HG02642 (cell line): ENCODE measurements around the gene IL34.
"Not testable (repeated sequence)": the region's sequence is repeated elsewhere in the genome, so short reads cannot be mapped to it uniquely, and the experiment has no call there.

Experiments
- ATAC-seq: cut with Tn5 transposase; IDR thresholded peaks from one replicate; pipeline ENCODE4 v1.9.1; 2021; ENCODE audit warnings: mild to moderate bottlenecking; ENCODE audit not compliant: unreplicated experiment, poor library complexity

IL34 gene

GRCh38 chr16:70630960-70631745 lies 15.2 kb upstream of the IL34 start:
- ATAC-seq, result no peak

GRCh38 chr16:70632273-70632672 lies 14.1 kb upstream of the IL34 start:
- no peak for ATAC-seq

GRCh38 chr16:70633617-70634016 lies 12.7 kb upstream of the IL34 start:
- ATAC-seq, result not testable (repeated sequence)

GRCh38 chr16:70634861-70635260 lies 11.5 kb upstream of the IL34 start:
- no peak for ATAC-seq

GRCh38 chr16:70635336-70636016 lies 10.9 kb upstream of the IL34 start:
- no peak for ATAC-seq

- ATAC-seq, result no peak
These were observed 7.3 kb upstream of the IL34 start for GRCh38 chr16:70638814-70639792.

- no peak for ATAC-seq
These were observed 3.7 kb upstream of the IL34 start for GRCh38 chr16:70642633-70643032.

- ATAC-seq, result not testable (repeated sequence)
These were observed 3.1 kb upstream of the IL34 start for GRCh38 chr16:70643264-70643663.

GRCh38 chr16:70644763-70645597 lies 1.4 kb upstream of the IL34 start:
- no peak for ATAC-seq

GRCh38 chr16:70647441-70648359 lies 1.3 kb downstream of the IL34 start:
- ATAC-seq, result no peak

- ATAC-seq, result no peak
These were observed 2.2 kb downstream of the IL34 start for GRCh38 chr16:70648606-70649005.

- ATAC-seq, result no peak
These were observed 2.9 kb downstream of the IL34 start for GRCh38 chr16:70649300-70649699.

- no peak for ATAC-seq
These were observed 3.9 kb downstream of the IL34 start for GRCh38 chr16:70650216-70650615.

- no peak for ATAC-seq
These were observed 5.2 kb downstream of the IL34 start for GRCh38 chr16:70651524-70651923.

- ATAC-seq, result no peak
These were observed 6.0 kb downstream of the IL34 start for GRCh38 chr16:70652322-70652721.

GRCh38 chr16:70653406-70653805 lies 7.0 kb downstream of the IL34 start:
- no peak for ATAC-seq

GRCh38 chr16:70653809-70654771 lies 7.7 kb downstream of the IL34 start:
- ATAC-seq, result no peak
